ENCODE data around the gene DLG5.

The DLG5 gene

DNA sequence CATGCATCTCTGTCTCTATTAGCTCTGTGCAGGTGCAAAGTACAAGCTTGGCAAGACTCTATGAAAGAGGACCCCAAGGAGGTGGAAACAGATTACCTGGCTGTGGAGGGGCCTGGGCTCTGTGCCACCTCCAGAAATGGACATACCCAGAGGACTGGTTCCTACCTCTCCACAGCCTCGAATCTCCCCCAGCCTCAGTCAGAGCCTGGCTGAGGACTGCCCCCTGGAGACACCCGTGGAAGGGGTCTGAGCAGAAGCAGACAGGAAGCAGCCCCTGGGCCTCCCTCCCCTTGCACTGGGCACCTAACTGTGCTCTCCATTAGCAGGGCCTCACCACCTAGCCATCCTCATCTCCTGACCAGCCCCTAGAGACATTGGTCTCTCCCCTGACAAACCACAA lies 92.0 kb downstream of the DLG5 start:
- TF ChIP-seq POLR2AphosphoS5 (IDR thresholded peaks at IDR 0.05; ENCODE audit: low read depth, low read length) (no peak), REST (IDR thresholded peaks at IDR 0.05; ENCODE audit: insufficient read depth in 1 of 2, low read depth in 2 of 2, low read length in 2 of 2) (no peak), FOXP2 (optimal IDR thresholded peaks at IDR 0.05; ENCODE audit: borderline replicate concordance, extremely low read depth, extremely low read length, insufficient read depth) (no peak), SIN3A (IDR thresholded peaks at IDR 0.05; ENCODE audit: borderline replicate concordance, insufficient read depth, low read length) (no peak), TAF1 (IDR thresholded peaks at IDR 0.05; ENCODE audit: borderline replicate concordance, insufficient read depth, low read length) (no peak)

DNA sequence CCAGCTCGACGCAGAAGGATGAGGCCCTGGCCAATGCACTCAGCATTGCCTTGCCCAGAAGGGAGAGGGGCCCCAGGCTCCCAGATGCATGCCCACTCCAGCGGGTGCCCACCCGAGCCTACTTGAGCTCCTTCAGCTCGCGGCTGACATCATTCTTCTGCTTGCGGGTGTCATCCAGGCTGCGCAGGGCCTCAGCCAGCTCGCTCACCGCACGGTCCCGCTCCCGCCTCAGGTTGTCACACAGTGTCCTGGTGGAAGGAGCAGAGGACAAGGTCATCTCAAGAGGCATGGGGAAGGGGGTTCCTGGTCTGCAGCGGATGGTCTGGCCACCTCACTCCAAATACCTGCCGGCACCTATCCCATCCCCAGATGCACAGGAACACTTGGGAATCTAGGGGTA lies 92.8 kb downstream of the DLG5 start:
- TF ChIP-seq POLR2AphosphoS5 (IDR thresholded peaks at IDR 0.05; ENCODE audit: low read depth, low read length) = no peak

DNA sequence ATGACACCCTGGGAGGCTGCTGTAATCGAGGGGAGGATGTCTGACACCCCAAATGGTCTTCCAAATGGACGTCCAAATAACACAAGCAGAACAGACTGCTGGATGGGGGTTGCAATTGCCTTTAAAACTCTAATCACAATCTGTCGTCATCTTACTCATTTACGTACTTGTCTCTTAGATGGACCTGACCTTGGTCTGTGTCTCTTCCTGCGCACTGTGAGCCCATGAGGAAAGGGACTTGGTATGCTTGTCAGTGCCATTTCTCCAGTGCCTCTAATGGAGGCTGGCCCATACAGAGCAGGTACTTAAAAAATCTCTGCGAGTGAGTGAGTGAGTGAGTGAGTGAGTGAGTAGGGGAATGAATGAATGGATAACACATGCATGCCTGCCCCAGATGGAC lies 93.3 kb downstream of the DLG5 start:
- no peak for TF ChIP-seq REST (IDR thresholded peaks at IDR 0.05; ENCODE audit: insufficient read depth in 1 of 2, low read depth in 2 of 2, low read length in 2 of 2)
- no peak for TF ChIP-seq POLR2AphosphoS5 (IDR thresholded peaks at IDR 0.05; ENCODE audit: low read depth, low read length)
- TF ChIP-seq TAF1 (IDR thresholded peaks at IDR 0.05; ENCODE audit: borderline replicate concordance, insufficient read depth, low read length) = no peak
- TF ChIP-seq FOXP2 (optimal IDR thresholded peaks at IDR 0.05; ENCODE audit: borderline replicate concordance, extremely low read depth, extremely low read length, insufficient read depth) = no peak
- no peak for TF ChIP-seq SIN3A (IDR thresholded peaks at IDR 0.05; ENCODE audit: borderline replicate concordance, insufficient read depth, low read length)

- TF ChIP-seq SIN3A (IDR thresholded peaks at IDR 0.05; ENCODE audit: borderline replicate concordance, insufficient read depth, low read length) (no peak), FOXP2 (optimal IDR thresholded peaks at IDR 0.05; ENCODE audit: borderline replicate concordance, extremely low read depth, extremely low read length, insufficient read depth) (no peak)
These were observed 94.3 kb downstream of the DLG5 start for GRCh38 chr10:77832238-77832637.

GRCh38 chr10:77829356-77829755 lies 97.2 kb downstream of the DLG5 start:
- TF ChIP-seq POLR2AphosphoS5 (IDR thresholded peaks at IDR 0.05; ENCODE audit: low read depth, low read length) (no peak), SIN3A (IDR thresholded peaks at IDR 0.05; ENCODE audit: borderline replicate concordance, insufficient read depth, low read length) (no peak), TAF1 (IDR thresholded peaks at IDR 0.05; ENCODE audit: borderline replicate concordance, insufficient read depth, low read length) (no peak), REST (IDR thresholded peaks at IDR 0.05; ENCODE audit: insufficient read depth in 1 of 2, low read depth in 2 of 2, low read length in 2 of 2) (no peak), FOXP2 (optimal IDR thresholded peaks at IDR 0.05; ENCODE audit: borderline replicate concordance, extremely low read depth, extremely low read length, insufficient read depth) (no peak)

GRCh38 chr10:77828377-77828776 lies 98.2 kb downstream of the DLG5 start:
- TF ChIP-seq SIN3A (IDR thresholded peaks at IDR 0.05; ENCODE audit: borderline replicate concordance, insufficient read depth, low read length) (no peak), POLR2AphosphoS5 (IDR thresholded peaks at IDR 0.05; ENCODE audit: low read depth, low read length) (no peak), TAF1 (IDR thresholded peaks at IDR 0.05; ENCODE audit: borderline replicate concordance, insufficient read depth, low read length) (no peak)

DNA sequence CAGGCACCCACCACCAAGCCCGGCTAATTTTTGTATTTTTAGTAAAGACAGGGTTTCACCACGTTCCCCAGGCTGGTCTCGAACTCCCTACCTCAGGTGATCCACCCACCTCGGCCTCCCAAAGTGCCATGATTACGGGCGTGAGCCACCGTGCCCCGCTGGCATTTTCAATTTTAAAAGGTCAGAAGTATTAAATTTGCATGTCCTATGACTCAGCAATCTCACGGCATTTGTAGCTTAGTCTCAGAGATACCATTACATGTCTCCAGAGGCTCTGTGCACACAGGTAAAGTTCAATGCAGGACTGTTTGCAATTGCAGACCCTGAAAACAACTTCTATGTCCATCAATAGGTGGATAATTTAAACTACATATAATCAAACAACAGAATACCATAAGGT lies 99.2 kb downstream of the DLG5 start:
- TF ChIP-seq POLR2AphosphoS5 (IDR thresholded peaks at IDR 0.05; ENCODE audit: low read depth, low read length) (no peak), REST (IDR thresholded peaks at IDR 0.05; ENCODE audit: insufficient read depth in 1 of 2, low read depth in 2 of 2, low read length in 2 of 2) (no peak), TAF1 (IDR thresholded peaks at IDR 0.05; ENCODE audit: borderline replicate concordance, insufficient read depth, low read length) (no peak), SIN3A (IDR thresholded peaks at IDR 0.05; ENCODE audit: borderline replicate concordance, insufficient read depth, low read length) (no peak), FOXP2 (optimal IDR thresholded peaks at IDR 0.05; ENCODE audit: borderline replicate concordance, extremely low read depth, extremely low read length, insufficient read depth) (no peak)

All from PFSK-1 (cell line).